ENCODE measurements around the gene ZNF423. TPM values are rescaled to one million over a fixed set of nuclear protein-coding genes. Genes with fewer than 3 reads are reported as not detected.
"Not testable (repeated sequence)": the region's sequence is repeated elsewhere in the genome, so short reads cannot be mapped to it uniquely, and the experiment has no call there.

Gene ZNF423
- total RNA-seq, 4 donors from 2014 or later, result 1.4 to 20.6 (median 4.7) TPM

- H3K27ac ChIP-seq, result peak overlapping the region in 1 of 4 donors; percentile 59
- H3K9me3 ChIP-seq, result no peaks in the 10 kb centered on the region
- no peak for TF ChIP-seq POLR2A (IDR thresholded peaks at IDR 0.05)
- TF ChIP-seq CTCF (IDR thresholded peaks at IDR 0.05), result no peak
These were observed 28.4 kb upstream of the ZNF423 start for GRCh38 chr16:49884033-49885015.

GRCh38 chr16:49883076-49884014 lies 27.4 kb upstream of the ZNF423 start:
- Histone ChIP-seq H3K27ac (peak overlapping the region in 1 of 4 donors; percentile 43), H3K4me3 (no peak overlapping the region), H3K9me3 (no peaks in the 10 kb centered on the region), H3K4me1 (peaks cover 0 to 7% (median 0%) of the 10 kb centered on the region in 4 donors), H3K36me3 (no peaks in the 10 kb centered on the region), H3K27me3 (no peaks in the 10 kb centered on the region)
- TF ChIP-seq POLR2A (IDR thresholded peaks at IDR 0.05), result no peak
- no peak for DNase-seq

More at GRCh38 chr16:49884033-49885015, 28.4 kb upstream of the ZNF423 start:
- Histone ChIP-seq H3K27me3 (no peaks in the 10 kb centered on the region), H3K36me3 (no peaks in the 10 kb centered on the region), H3K4me3 (peak overlapping the region in 1 of 4 donors; percentile 25), H3K4me1 (peaks cover 0 to 7% (median 0%) of the 10 kb centered on the region in 4 donors)
- DNase-seq, result peak in 1 of 3 donors; percentile 76

GRCh38 chr16:49881890-49882289 lies 26.0 kb upstream of the ZNF423 start:
- no peak overlapping the region for H3K27ac ChIP-seq
- no peak overlapping the region for H3K4me3 ChIP-seq
- H3K9me3 ChIP-seq, result no peaks in the 10 kb centered on the region
- H3K27me3 ChIP-seq, result no peaks in the 10 kb centered on the region
- TF ChIP-seq CTCF (IDR thresholded peaks at IDR 0.05) (no peak), POLR2A (IDR thresholded peaks at IDR 0.05) (no peak)
- H3K4me1 ChIP-seq, result peaks cover 0 to 8% (median 0%) of the 10 kb centered on the region in 4 donors
- H3K36me3 ChIP-seq, result no peaks in the 10 kb centered on the region
- DNase-seq, result no peak

- H3K9me3 ChIP-seq, H3K4me3 ChIP-seq, H3K27ac ChIP-seq, DNase-seq, H3K36me3 ChIP-seq, H3K27me3 ChIP-seq: not testable (repeated sequence)
- H3K4me1 ChIP-seq, result peaks cover 0 to 11% (median 0%) of the 10 kb centered on the region in 4 donors
These were observed 22.6 kb upstream of the ZNF423 start for GRCh38 chr16:49878540-49878939.

- H3K36me3 ChIP-seq, result no peaks in the 10 kb centered on the region
- peaks cover 0 to 11% (median 0%) of the 10 kb centered on the region in 4 donors for H3K4me1 ChIP-seq
- peak in 2 of 3 donors; percentile 80 to 82 for DNase-seq
- H3K27me3 ChIP-seq, result no peaks in the 10 kb centered on the region
- peak in 5 of 6 experiments; percentile 35 to 78 (median 74) for TF ChIP-seq CTCF (IDR thresholded peaks at IDR 0.05)
- no peak for TF ChIP-seq POLR2A (IDR thresholded peaks at IDR 0.05)
- H3K4me3 ChIP-seq, result peak overlapping the region in 2 of 4 donors; percentile 34 to 39
- no peak overlapping the region for H3K27ac ChIP-seq
- no peaks in the 10 kb centered on the region for H3K9me3 ChIP-seq
These were observed 20.8 kb upstream of the ZNF423 start for GRCh38 chr16:49876716-49877129.

All from Peyer's patch (tissue), 4 donors.